Activated CD4-positive, alpha-beta T cell treated with anti-CD3 and anti-CD28 coated beads, Interleukin-2, amount 10 ng/mL, durations not matched to agents 7 days and 5 days (primary cell): ENCODE results near the gene VPS37D. TPM values are rescaled to one million over a fixed set of nuclear protein-coding genes. Genes with fewer than 3 reads are reported as not detected.
"Not testable (repeated sequence)": the region's sequence is repeated elsewhere in the genome, so short reads cannot be mapped to it uniquely, and the experiment has no call there.

Experiments used
- CTCF ChIA-PET: fragments of 350-600 bp; sonication (Branson Sonifier 250); formaldehyde crosslinking; loops from one replicate; lab custom pipeline; 2021; ENCODE audit warnings: antibody characterized with exemption; lab: Charles Lee
- POLR2A ChIA-PET: fragments of 350-600 bp; sonication (Branson Sonifier 250); formaldehyde crosslinking; loops from one replicate; lab custom pipeline; 2021; ENCODE audit warnings: antibody characterized with exemption; lab: Charles Lee
- DNase-seq: peaks from one replicate; pipeline ENCODE4 v3.0.0-alpha.2; 2020
- H3K27ac Mint-ChIP-seq: one replicate; pipeline ENCODE4 v1.8.0; 2021; ENCODE audit warnings: mild to moderate bottlenecking, moderate library complexity, mixed read lengths
- H3K27me3 Mint-ChIP-seq: one replicate; pipeline ENCODE4 v1.8.0; 2021; ENCODE audit warnings: mixed read lengths
- H3K36me3 Mint-ChIP-seq: one replicate; pipeline ENCODE4 v1.8.0; 2021; ENCODE audit warnings: low read depth, mixed read lengths
- H3K4me1 Mint-ChIP-seq: one replicate; pipeline ENCODE4 v1.8.0; 2021; ENCODE audit warnings: mixed read lengths
- H3K4me3 Mint-ChIP-seq: one replicate; pipeline ENCODE4 v1.8.0; 2021; ENCODE audit warnings: mild to moderate bottlenecking, moderate library complexity, mixed read lengths
- H3K9me3 Mint-ChIP-seq: one replicate; pipeline ENCODE4 v1.8.0; 2021; ENCODE audit warnings: mixed read lengths
- total RNA-seq, 2 experiments: library from RNA; stranded (reverse); gene quantifications; one replicate each; pipeline ENCODE4 v1.2.3, GENCODE V29; 2021

Gene VPS37D
- total RNA-seq, 2 experiments from 2014 or later: 0.25 TPM; not detected in 1

GRCh38 chr7:73674468-73675124 lies 7.0 kb downstream of the VPS37D start:
- CTCF ChIA-PET: interaction anchor here (1.2 kb wide), 1 partner anchor 68 kb away, joined by 4 read pairs; no protein-coding TSS in a partner anchor
- Mint-ChIP-seq H3K27me3 (peaks cover 3% of the 10 kb centered on the region), H3K27ac (no peak overlapping the region), H3K4me3 (no peak overlapping the region), H3K36me3 (peaks cover 12% of the 10 kb centered on the region), H3K4me1 (no peaks in the 10 kb centered on the region), H3K9me3 (no peaks in the 10 kb centered on the region)
- DNase-seq: no peak
- POLR2A ChIA-PET: no interaction called here

- not testable (repeated sequence) for H3K9me3 Mint-ChIP-seq, H3K27me3 Mint-ChIP-seq
- CTCF ChIA-PET: interaction anchor here (0.6 to 1.9 kb wide), 4 partner anchors 8 to 203 kb away, joined by 3 to 6 read pairs (median 4); partner anchors contain the start of gene VPS37D
Observed at GRCh38 chr7:73676062-73676461, 8.4 kb downstream of the VPS37D start.

GRCh38 chr7:73678862-73679261 lies 11.2 kb downstream of the VPS37D start:
- no peak for DNase-seq
- Mint-ChIP-seq H3K4me1 (peaks cover 22% of the 10 kb centered on the region), H3K36me3 (peaks cover 12% of the 10 kb centered on the region), H3K9me3 (no peaks in the 10 kb centered on the region), H3K27me3 (no peaks in the 10 kb centered on the region), H3K4me3 (no peak overlapping the region), H3K27ac (no peak overlapping the region)
- POLR2A ChIA-PET: no interaction called here
- CTCF ChIA-PET: interaction anchor here (1.1 kb wide), 1 partner anchor 22 kb away, joined by 3 read pairs; no protein-coding TSS in a partner anchor

More at GRCh38 chr7:73676062-73676461, 8.4 kb downstream of the VPS37D start:
- DNase-seq, POLR2A ChIA-PET, H3K4me1 Mint-ChIP-seq, H3K4me3 Mint-ChIP-seq, H3K27ac Mint-ChIP-seq: not testable (repeated sequence)
- peaks cover 12% of the 10 kb centered on the region for H3K36me3 Mint-ChIP-seq

- Mint-ChIP-seq H3K36me3 (peaks cover 12% of the 10 kb centered on the region), H3K9me3 (no peaks in the 10 kb centered on the region), H3K27me3 (no peaks in the 10 kb centered on the region), H3K27ac (no peak overlapping the region), H3K4me1 (peaks cover 24% of the 10 kb centered on the region), H3K4me3 (no peak overlapping the region)
- CTCF ChIA-PET: no interaction called here
- no peak for DNase-seq
- POLR2A ChIA-PET: no interaction called here
Observed at GRCh38 chr7:73679709-73680108, 12.1 kb downstream of the VPS37D start.

- ChIA-PET CTCF (interaction anchor here (0.6 to 1.0 kb wide), 2 partner anchors 13 to 54 kb away, joined by 3 read pairs; partner anchors contain the start of gene VPS37D), POLR2A (no interaction called here)
- Mint-ChIP-seq H3K4me1 (peaks cover 27% of the 10 kb centered on the region), H3K36me3 (peaks cover 12% of the 10 kb centered on the region), H3K4me3 (no peak overlapping the region), H3K27ac (no peak overlapping the region), H3K9me3 (no peaks in the 10 kb centered on the region), H3K27me3 (no peaks in the 10 kb centered on the region)
- DNase-seq: no peak
Observed at GRCh38 chr7:73680501-73680900, 12.9 kb downstream of the VPS37D start.

GRCh38 chr7:73681031-73681430 lies 13.4 kb downstream of the VPS37D start:
- ChIA-PET POLR2A (no interaction called here), CTCF (interaction anchor here (0.6 to 1.0 kb wide), 2 partner anchors 13 to 53 kb away, joined by 3 read pairs; partner anchors contain the start of gene VPS37D)
- Mint-ChIP-seq H3K4me3 (peak overlapping the region; percentile 96), H3K36me3 (peaks cover 13% of the 10 kb centered on the region), H3K4me1 (peaks cover 28% of the 10 kb centered on the region), H3K27me3 (no peaks in the 10 kb centered on the region), H3K9me3 (no peaks in the 10 kb centered on the region), H3K27ac (no peak overlapping the region)
- no peak for DNase-seq

GRCh38 chr7:73682745-73683055 lies 15.1 kb downstream of the VPS37D start:
- H3K4me3 Mint-ChIP-seq: peak overlapping the region; percentile 96
- peaks cover 24% of the 10 kb centered on the region for H3K36me3 Mint-ChIP-seq
- no peaks in the 10 kb centered on the region for H3K9me3 Mint-ChIP-seq
- CTCF ChIA-PET: no interaction called here
- peak overlapping the region; percentile 99 for H3K27ac Mint-ChIP-seq
- H3K4me1 Mint-ChIP-seq: peaks cover 37% of the 10 kb centered on the region
- no peaks in the 10 kb centered on the region for H3K27me3 Mint-ChIP-seq
- POLR2A ChIA-PET: no interaction called here
- DNase-seq: no peak

GRCh38 chr7:73683056-73683787 lies 15.6 kb downstream of the VPS37D start, which contains the start of the genes BUD23 and DNAJC30:
TSS of gene BUD23 (plus strand) at chr7:73683597. CDS start at chr7:73683626, 29 bp downstream.
TSS of gene DNAJC30 (minus strand) at chr7:73683453. CDS start at chr7:73683423, 30 bp downstream.
- peak; percentile 97 for DNase-seq
- POLR2A ChIA-PET: no interaction called here
- no peaks in the 10 kb centered on the region for H3K27me3 Mint-ChIP-seq
- CTCF ChIA-PET: no interaction called here
- peak within 1 kb of the TSS; percentile 96 for H3K4me3 Mint-ChIP-seq
- no peaks in the 10 kb centered on the region for H3K9me3 Mint-ChIP-seq
- peaks cover 40% of the 10 kb centered on the region for H3K4me1 Mint-ChIP-seq
- peaks cover 20% of the 10 kb centered on the region for H3K36me3 Mint-ChIP-seq
- peak within 1 kb of the TSS; percentile 99 for H3K27ac Mint-ChIP-seq

GRCh38 chr7:73683788-73684693 lies 16.4 kb downstream of the VPS37D start:
- H3K27me3 Mint-ChIP-seq: no peaks in the 10 kb centered on the region
- no peak for DNase-seq
- H3K4me1 Mint-ChIP-seq: peaks cover 47% of the 10 kb centered on the region
- peak overlapping the region; percentile 99 for H3K27ac Mint-ChIP-seq
- H3K4me3 Mint-ChIP-seq: peak overlapping the region; percentile 96
- POLR2A ChIA-PET: no interaction called here
- CTCF ChIA-PET: interaction anchor here (0.6 to 1.7 kb wide), 5 partner anchors 13 to 93 kb away, joined by 3 to 6 read pairs (median 3); no protein-coding TSS in a partner anchor
- H3K9me3 Mint-ChIP-seq: no peaks in the 10 kb centered on the region
- peaks cover 20% of the 10 kb centered on the region for H3K36me3 Mint-ChIP-seq

GRCh38 chr7:73685311-73685710 lies 17.7 kb downstream of the VPS37D start:
- Mint-ChIP-seq H3K27me3 (no peaks in the 10 kb centered on the region), H3K27ac (no peak overlapping the region), H3K36me3 (peaks cover 27% of the 10 kb centered on the region), H3K4me1 (peaks cover 52% of the 10 kb centered on the region), H3K4me3 (peak overlapping the region; percentile 96), H3K9me3 (no peaks in the 10 kb centered on the region)
- CTCF ChIA-PET: interaction anchor here (0.6 to 1.7 kb wide), 3 partner anchors 11 to 375 kb away, joined by 4 to 6 read pairs (median 5); no protein-coding TSS in a partner anchor
- no peak for DNase-seq
- POLR2A ChIA-PET: no interaction called here

- Mint-ChIP-seq H3K9me3 (no peaks in the 10 kb centered on the region), H3K4me3 (no peak overlapping the region), H3K4me1 (peaks cover 34% of the 10 kb centered on the region), H3K27ac (no peak overlapping the region), H3K27me3 (no peaks in the 10 kb centered on the region), H3K36me3 (peaks cover 44% of the 10 kb centered on the region)
- CTCF ChIA-PET: no interaction called here
- no peak for DNase-seq
- POLR2A ChIA-PET: no interaction called here
Observed at GRCh38 chr7:73688288-73688687, 20.7 kb downstream of the VPS37D start.

GRCh38 chr7:73690646-73691045 lies 23.0 kb downstream of the VPS37D start:
- Mint-ChIP-seq H3K4me3 (no peak overlapping the region), H3K4me1 (peaks cover 25% of the 10 kb centered on the region), H3K36me3 (peaks cover 54% of the 10 kb centered on the region), H3K27ac (no peak overlapping the region), H3K27me3 (no peaks in the 10 kb centered on the region), H3K9me3 (no peaks in the 10 kb centered on the region)
- no peak for DNase-seq
- ChIA-PET CTCF (interaction anchor here (0.6 to 2.0 kb wide), 4 partner anchors 10 to 44 kb away, joined by 3 to 5 read pairs (median 4); no protein-coding TSS in a partner anchor), POLR2A (no interaction called here)
